Measurements from ENCODE around the gene NUP210L.

DNA sequence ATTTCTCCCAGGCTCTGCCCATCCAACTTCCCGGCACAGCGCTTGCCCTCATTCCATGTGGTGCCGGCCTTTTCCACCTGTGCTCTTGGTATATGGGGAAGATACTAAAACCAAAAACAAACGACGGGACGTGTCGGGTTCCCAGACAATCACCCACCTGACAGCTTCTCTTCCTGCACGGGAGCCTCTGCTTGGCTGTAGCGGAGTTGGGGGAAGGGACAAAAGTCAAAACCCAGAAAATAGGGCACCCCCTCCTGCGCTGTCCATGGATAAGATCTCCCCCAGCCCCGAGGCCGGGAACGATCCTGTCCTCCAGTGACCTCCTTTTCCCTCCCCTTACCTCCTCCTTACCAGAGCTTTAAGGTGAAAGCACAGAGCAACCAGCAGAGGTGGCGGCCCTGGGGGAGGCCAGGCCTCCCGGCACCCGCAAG, 178.0 kb downstream of the NUP210L start:
- TF ChIP-seq, protein P1, sequence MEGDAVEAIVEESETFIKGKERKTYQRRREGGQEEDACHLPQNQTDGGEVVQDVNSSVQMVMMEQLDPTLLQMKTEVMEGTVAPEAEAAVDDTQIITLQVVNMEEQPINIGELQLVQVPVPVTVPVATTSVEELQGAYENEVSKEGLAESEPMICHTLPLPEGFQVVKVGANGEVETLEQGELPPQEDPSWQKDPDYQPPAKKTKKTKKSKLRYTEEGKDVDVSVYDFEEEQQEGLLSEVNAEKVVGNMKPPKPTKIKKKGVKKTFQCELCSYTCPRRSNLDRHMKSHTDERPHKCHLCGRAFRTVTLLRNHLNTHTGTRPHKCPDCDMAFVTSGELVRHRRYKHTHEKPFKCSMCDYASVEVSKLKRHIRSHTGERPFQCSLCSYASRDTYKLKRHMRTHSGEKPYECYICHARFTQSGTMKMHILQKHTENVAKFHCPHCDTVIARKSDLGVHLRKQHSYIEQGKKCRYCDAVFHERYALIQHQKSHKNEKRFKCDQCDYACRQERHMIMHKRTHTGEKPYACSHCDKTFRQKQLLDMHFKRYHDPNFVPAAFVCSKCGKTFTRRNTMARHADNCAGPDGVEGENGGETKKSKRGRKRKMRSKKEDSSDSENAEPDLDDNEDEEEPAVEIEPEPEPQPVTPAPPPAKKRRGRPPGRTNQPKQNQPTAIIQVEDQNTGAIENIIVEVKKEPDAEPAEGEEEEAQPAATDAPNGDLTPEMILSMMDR (IDR thresholded peaks at IDR 0.05): no peak
- no peak for TF ChIP-seq POLR2A (IDR thresholded peaks at IDR 0.05)

Data from uterus (tissue), 2 donors.